ENCODE results near the gene B3GALNT2.

DNA sequence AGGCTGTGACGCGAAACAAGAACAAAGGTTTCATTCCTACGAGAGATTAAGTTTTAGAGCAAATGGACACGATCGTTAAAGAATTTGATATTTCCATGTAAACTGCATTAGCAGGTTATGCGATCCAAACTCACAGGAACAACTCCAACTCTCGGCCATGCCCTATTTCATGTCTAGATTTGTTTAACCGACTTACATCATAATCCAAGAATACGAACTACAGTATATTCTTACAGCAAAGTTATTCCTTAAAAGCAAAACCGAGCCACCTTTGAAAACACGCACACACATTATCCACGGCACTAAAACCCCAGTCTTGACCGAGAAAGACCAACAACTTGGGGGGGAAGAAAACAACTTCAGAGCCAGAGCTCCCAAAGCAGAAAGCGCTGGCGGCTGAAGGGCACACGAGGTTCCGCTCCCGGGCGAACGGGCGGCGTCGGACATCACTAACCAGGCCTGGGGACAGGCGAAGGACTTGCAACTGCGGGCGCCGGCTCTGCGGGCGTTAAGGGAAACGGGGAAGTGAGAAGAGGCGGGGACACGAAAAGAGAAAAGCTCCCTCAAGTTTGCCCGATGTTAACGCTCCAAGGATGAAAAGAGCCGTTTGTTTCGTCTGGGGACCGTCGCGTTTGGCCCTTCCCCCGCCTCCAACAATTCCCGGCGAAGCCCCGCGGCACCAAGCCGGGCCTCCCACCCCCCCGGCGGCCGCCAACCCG is 690 bp downstream of the B3GALNT2 start:
- TF ChIP-seq ARNT (IDR thresholded peaks at IDR 0.05) (no peak), SP1 (IDR thresholded peaks at IDR 0.05) (no peak), SUZ12 (IDR thresholded peaks at IDR 0.05) (no peak), ELF4 (IDR thresholded peaks at IDR 0.05) (no peak), NFRKB (IDR thresholded peaks at IDR 0.05) (no peak)

Measured in HEK293T (cell line).